Measurements from ENCODE around the gene SEMG2. TPM values are rescaled to one million over a fixed set of nuclear protein-coding genes. Genes with fewer than 3 reads are reported as not detected.

Gene SEMG2
- polyA plus RNA-seq, 1 donor (not counting 4 experiments of a cell fraction or from before 2014, with no cell fraction given) = not detected

GRCh38 chr20:45179166-45179565 is 42.0 kb upstream of the SEMG2 start:
- Histone ChIP-seq H3K9me3 (ENCODE audit: control insufficient read depth, low read depth, low read length) (no peaks in the 10 kb centered on the region), H3K79me2 (ENCODE audit: control insufficient read depth, insufficient read depth, low read length) (no peaks in the 10 kb centered on the region), H3K4me3 (ENCODE audit: control insufficient read depth in 2 of 3, extremely low read depth in 1 of 3, insufficient read depth in 2 of 3, low read depth in 1 of 3, low read length in 3 of 3) (no peak overlapping the region), H3K27ac (ENCODE audit: control insufficient read depth, insufficient read depth, low read length) (no peak overlapping the region), H3K4me2 (ENCODE audit: control insufficient read depth, extremely low read depth, insufficient read depth, low read depth, low read length) (no peak overlapping the region), H4K20me1 (ENCODE audit: control insufficient read depth, extremely low read depth, insufficient read depth, low read length) (no peaks in the 10 kb centered on the region), H3K36me3 (ENCODE audit: control insufficient read depth in 2 of 2, extremely low read depth in 1 of 2, insufficient read depth in 2 of 2, low read length in 2 of 2) (no peaks in the 10 kb centered on the region), H3K9ac (ENCODE audit: control insufficient read depth, extremely low read depth, insufficient read depth, low read length) (no peak overlapping the region), H3K27me3 (ENCODE audit: control insufficient read depth, extremely low read depth, insufficient read depth, low read length) (peaks cover 14% of the 10 kb centered on the region), H3K4me1 (ENCODE audit: control insufficient read depth, extremely low read depth, insufficient read depth, low read length) (no peaks in the 10 kb centered on the region), H3K9me1 (ENCODE audit: control insufficient read depth, extremely low read depth, insufficient read depth, low read length) (no peaks in the 10 kb centered on the region), H2AFZ (ENCODE audit: control insufficient read depth, low read length) (no peak overlapping the region)
- DNase-seq (ENCODE audit: low read depth, low spot score) = no peak
- TF ChIP-seq EZH2 (IDR thresholded peaks at IDR 0.05; ENCODE audit: low read length) (no peak), CTCF (optimal IDR thresholded peaks at IDR 0.05 in 1 of 3, IDR thresholded peaks at IDR 0.05 in 1 of 3, conservative IDR thresholded peaks at IDR 0.05 in 1 of 3; ENCODE audit: extremely low read depth in 1 of 3, insufficient read depth in 2 of 3, low read length in 3 of 3) (no peak)
- dilution Hi-C loops (cut with MboI; ENCODE audit: extremely low pct_ligation_motif_present, low sequenced_read_pairs) = no loop called here
- FAIRE-seq = no peak

- FAIRE-seq = no peak
- Histone ChIP-seq H3K27ac (ENCODE audit: control insufficient read depth, insufficient read depth, low read length) (no peak overlapping the region), H3K9me3 (ENCODE audit: control insufficient read depth, low read depth, low read length) (no peaks in the 10 kb centered on the region), H2AFZ (ENCODE audit: control insufficient read depth, low read length) (no peak overlapping the region), H3K36me3 (ENCODE audit: control insufficient read depth in 2 of 2, extremely low read depth in 1 of 2, insufficient read depth in 2 of 2, low read length in 2 of 2) (no peaks in the 10 kb centered on the region), H3K27me3 (ENCODE audit: control insufficient read depth, extremely low read depth, insufficient read depth, low read length) (no peaks in the 10 kb centered on the region), H3K9me1 (ENCODE audit: control insufficient read depth, extremely low read depth, insufficient read depth, low read length) (no peaks in the 10 kb centered on the region), H3K9ac (ENCODE audit: control insufficient read depth, extremely low read depth, insufficient read depth, low read length) (no peak overlapping the region), H3K79me2 (ENCODE audit: control insufficient read depth, insufficient read depth, low read length) (no peaks in the 10 kb centered on the region), H3K4me2 (ENCODE audit: control insufficient read depth, extremely low read depth, insufficient read depth, low read depth, low read length) (no peak overlapping the region), H4K20me1 (ENCODE audit: control insufficient read depth, extremely low read depth, insufficient read depth, low read length) (no peaks in the 10 kb centered on the region), H3K4me3 (ENCODE audit: control insufficient read depth in 2 of 3, extremely low read depth in 1 of 3, insufficient read depth in 2 of 3, low read depth in 1 of 3, low read length in 3 of 3) (no peak overlapping the region), H3K4me1 (ENCODE audit: control insufficient read depth, extremely low read depth, insufficient read depth, low read length) (no peaks in the 10 kb centered on the region)
- DNase-seq (ENCODE audit: low read depth, low spot score) = no peak
- dilution Hi-C loops (cut with MboI; ENCODE audit: extremely low pct_ligation_motif_present, low sequenced_read_pairs) = no loop called here
- TF ChIP-seq CTCF (optimal IDR thresholded peaks at IDR 0.05 in 1 of 3, IDR thresholded peaks at IDR 0.05 in 1 of 3, conservative IDR thresholded peaks at IDR 0.05 in 1 of 3; ENCODE audit: extremely low read depth in 1 of 3, insufficient read depth in 2 of 3, low read length in 3 of 3) (no peak), EZH2 (IDR thresholded peaks at IDR 0.05; ENCODE audit: low read length) (no peak)
Observed at GRCh38 chr20:45181639-45182038, 39.5 kb upstream of the SEMG2 start.

Measured in keratinocyte (primary cell).